Effector memory CD4-positive, alpha-beta T cell (primary cell): ENCODE results near the gene PTGDS.
A peak's percentile ranks its signal among the peaks of the same experiment; 100 is the strongest.

Source experiments
- DNase-seq, 3 donors: peaks; one replicate each; pipeline ENCODE4 v3.0.0-alpha.2; 2020
- H3K27ac ChIP-seq: 2 replicates; pipeline ENCODE4 v1.7.0; 2013; ENCODE audit warnings: mild to moderate bottlenecking, low read length, moderate library complexity; ENCODE audit not compliant: insufficient read depth, poor library complexity, severe bottlenecking
- H3K27me3 ChIP-seq: replicated peaks from 2 replicates; pipeline ENCODE4 v1.7.0; 2013; ENCODE audit warnings: mild to moderate bottlenecking, low read length; ENCODE audit not compliant: insufficient read depth, control insufficient read depth, poor library complexity, severe bottlenecking
- H3K36me3 ChIP-seq: 2 replicates; pipeline ENCODE4 v1.7.0; 2013; ENCODE audit warnings: mild to moderate bottlenecking, low read length, moderate library complexity; ENCODE audit not compliant: control insufficient read depth, insufficient read depth
- H3K4me1 ChIP-seq: 2 replicates; pipeline ENCODE4 v1.7.0; 2013; ENCODE audit warnings: low read length, mild to moderate bottlenecking; ENCODE audit not compliant: control insufficient read depth, insufficient read depth, poor library complexity, severe bottlenecking
- H3K4me3 ChIP-seq: 2 replicates; pipeline ENCODE4 v1.7.0; 2013; ENCODE audit warnings: low read length, low read depth, mild to moderate bottlenecking; ENCODE audit not compliant: insufficient read depth, poor library complexity, severe bottlenecking
- H3K9me3 ChIP-seq: 2 replicates; pipeline ENCODE4 v1.7.0; 2013; ENCODE audit warnings: mild to moderate bottlenecking, low read length, moderate library complexity; ENCODE audit not compliant: control insufficient read depth

The PTGDS gene

DNA sequence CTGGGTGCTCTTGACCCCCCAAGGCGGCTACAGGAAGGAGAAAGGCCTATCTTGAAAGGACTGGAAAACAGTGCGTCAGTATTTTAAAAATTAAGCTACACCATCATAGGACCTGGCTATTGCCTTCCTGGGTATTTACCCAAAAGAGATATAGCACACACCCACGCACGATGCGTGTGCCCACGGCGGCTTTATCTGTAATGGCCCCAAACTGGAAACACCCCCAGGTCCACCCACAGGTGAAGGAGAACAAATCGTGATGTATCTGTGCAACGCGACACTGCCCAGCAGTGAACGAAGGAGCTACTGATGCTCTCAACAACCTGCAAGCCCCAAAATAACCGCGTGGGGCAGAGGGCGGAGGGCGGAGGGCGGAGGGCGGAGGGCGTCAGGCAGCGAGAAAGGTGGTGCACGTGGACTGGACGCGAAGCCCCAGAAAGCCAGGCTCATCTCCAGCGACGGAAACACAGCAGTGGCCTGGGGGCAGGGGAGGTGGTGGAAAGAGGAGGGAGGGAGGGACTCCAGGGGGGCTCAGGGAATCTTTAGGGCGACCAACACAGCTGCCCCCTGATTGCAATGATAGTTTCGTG is 12.4 kb upstream of the PTGDS start:
- peak overlapping the region; percentile 18 for H3K27ac ChIP-seq
- no peak for DNase-seq
- no peaks in the 10 kb centered on the region for H3K9me3 ChIP-seq
- no peaks in the 10 kb centered on the region for H3K36me3 ChIP-seq
- H3K4me3 ChIP-seq: no peak overlapping the region
- H3K27me3 ChIP-seq: no peaks in the 10 kb centered on the region
- peaks cover 49% of the 10 kb centered on the region for H3K4me1 ChIP-seq

DNA sequence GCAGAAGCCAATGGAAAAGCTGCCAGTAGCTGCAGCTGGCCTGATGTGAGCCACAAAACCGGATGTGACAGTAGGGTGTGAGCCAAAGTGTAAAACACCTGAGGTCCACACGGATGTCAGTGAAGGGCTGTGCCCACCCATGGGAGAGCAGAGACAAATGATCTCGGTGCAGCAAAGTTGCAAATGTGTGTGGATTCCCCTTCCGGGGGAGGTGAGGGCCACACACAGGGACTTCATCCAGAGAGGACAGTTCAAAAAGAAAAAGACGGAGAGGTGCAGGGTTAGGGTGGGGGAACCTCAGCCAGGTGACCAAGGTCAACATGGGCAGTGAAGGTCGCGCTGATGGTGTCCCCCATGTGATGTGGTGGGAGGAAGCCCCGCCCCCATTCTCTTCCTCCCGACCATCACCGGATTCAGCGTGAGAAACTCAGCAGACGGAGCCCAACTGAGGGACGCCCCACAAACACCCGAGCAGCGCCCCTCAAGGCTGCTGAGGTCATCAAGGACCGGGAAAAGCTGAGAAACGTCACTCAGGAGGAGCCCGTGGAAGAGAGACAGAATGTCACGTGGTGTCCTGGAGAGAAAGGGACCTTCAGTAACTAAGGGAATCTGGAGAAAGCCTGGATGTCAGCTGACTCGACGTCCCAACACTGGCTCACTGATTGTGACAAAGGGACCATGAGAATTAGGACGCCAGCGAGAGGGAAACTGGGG is 11.4 kb upstream of the PTGDS start:
- no peaks in the 10 kb centered on the region for H3K9me3 ChIP-seq
- H3K27ac ChIP-seq: peak overlapping the region; percentile 50
- H3K27me3 ChIP-seq: no peaks in the 10 kb centered on the region
- H3K4me1 ChIP-seq: peaks cover 42% of the 10 kb centered on the region
- peak; percentile 20 to 63 (median 33) for DNase-seq
- no peaks in the 10 kb centered on the region for H3K36me3 ChIP-seq
- peak overlapping the region; percentile 13 for H3K4me3 ChIP-seq

DNA sequence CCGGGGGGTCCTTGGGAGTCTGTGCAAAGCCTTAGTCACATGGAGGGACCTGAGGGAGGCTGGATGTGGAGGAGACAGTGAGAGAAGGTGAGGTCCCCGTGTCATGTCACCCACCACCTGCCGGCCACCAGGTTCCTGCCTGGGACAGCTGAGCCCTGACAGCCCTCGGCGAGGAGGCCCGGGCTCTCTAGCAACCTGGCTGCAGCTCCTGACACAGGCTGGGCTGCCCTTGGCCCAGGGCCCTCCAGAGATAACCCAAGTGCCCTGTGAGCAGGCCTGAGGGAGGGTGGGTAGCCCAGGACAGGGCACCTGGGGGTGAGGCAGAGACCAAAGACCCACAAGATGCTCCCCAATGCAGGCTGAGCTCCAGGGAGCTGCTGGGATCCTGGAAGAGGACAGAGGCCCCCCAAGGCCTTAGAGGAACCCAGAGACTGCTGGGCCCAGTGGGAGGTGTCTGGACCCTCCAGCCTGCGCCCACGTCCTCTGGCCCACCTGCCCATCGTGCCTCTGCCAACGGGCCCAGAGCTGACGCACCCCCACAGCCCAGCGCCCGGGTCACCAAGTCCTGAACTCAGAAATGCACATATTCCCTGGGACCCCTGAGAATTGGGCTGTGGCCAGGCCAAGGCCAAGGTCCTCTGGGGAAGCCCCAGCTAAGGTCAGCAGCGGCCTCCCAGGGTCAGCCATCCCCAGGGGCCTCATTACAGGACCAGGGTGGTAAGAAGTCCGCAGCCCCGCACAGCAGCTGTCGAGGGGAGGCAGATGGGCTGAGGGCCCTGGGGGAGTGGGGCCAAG is 8.8 kb upstream of the PTGDS start:
- no peaks in the 10 kb centered on the region for H3K9me3 ChIP-seq
- no peak for DNase-seq
- no peak overlapping the region for H3K4me3 ChIP-seq
- no peaks in the 10 kb centered on the region for H3K27me3 ChIP-seq
- H3K4me1 ChIP-seq: peaks cover 26% of the 10 kb centered on the region
- H3K36me3 ChIP-seq: no peaks in the 10 kb centered on the region
- H3K27ac ChIP-seq: no peak overlapping the region

DNA sequence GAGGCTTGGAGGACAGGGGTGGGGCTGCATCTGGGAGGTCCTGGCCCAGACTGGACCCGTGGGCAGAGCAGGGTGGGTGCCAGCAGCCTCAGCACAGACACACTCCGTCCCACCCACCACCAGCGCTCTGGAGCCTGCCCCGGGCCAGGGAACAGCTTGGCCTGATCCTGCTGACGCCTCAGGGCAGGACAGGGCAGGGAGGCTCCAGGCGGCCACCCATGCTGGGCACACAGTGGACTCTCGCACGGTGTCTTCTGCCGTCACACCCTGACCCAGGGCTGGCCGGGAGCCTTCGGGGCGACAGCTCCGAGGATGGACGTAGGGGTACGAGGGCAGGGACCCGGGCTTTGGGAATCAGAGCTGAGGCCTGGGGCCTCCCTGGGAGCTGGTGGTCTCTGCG is 8.2 kb upstream of the PTGDS start:
- Histone ChIP-seq H3K9me3 (no peaks in the 10 kb centered on the region), H3K4me3 (no peak overlapping the region), H3K27ac (no peak overlapping the region), H3K36me3 (no peaks in the 10 kb centered on the region), H3K4me1 (peaks cover 26% of the 10 kb centered on the region), H3K27me3 (no peaks in the 10 kb centered on the region)
- no peak for DNase-seq

DNA sequence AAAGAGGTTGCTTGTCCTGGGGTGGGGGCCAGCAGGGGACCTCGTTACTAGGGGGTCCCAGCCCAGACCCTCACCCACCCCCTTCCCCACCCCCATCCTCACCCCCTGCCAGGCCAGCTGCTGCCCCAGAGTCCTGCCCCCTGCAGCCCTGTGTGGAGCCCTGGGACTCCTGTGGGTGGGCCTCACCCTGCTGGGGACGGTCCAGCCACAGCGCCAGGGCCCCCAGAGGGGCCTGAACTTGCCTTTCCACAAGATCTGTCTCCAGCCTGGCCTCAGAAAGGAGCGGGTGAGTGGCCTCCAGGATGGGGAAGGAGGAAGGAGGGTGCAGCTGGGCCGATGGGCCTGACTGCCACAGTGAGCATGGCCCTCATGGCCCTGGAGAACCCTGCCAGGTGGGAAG is 7.5 kb upstream of the PTGDS start:
- H3K27me3 ChIP-seq: no peaks in the 10 kb centered on the region
- H3K27ac ChIP-seq: no peak overlapping the region
- DNase-seq: no peak
- H3K36me3 ChIP-seq: no peaks in the 10 kb centered on the region
- no peaks in the 10 kb centered on the region for H3K9me3 ChIP-seq
- peaks cover 26% of the 10 kb centered on the region for H3K4me1 ChIP-seq
- no peak overlapping the region for H3K4me3 ChIP-seq

DNA sequence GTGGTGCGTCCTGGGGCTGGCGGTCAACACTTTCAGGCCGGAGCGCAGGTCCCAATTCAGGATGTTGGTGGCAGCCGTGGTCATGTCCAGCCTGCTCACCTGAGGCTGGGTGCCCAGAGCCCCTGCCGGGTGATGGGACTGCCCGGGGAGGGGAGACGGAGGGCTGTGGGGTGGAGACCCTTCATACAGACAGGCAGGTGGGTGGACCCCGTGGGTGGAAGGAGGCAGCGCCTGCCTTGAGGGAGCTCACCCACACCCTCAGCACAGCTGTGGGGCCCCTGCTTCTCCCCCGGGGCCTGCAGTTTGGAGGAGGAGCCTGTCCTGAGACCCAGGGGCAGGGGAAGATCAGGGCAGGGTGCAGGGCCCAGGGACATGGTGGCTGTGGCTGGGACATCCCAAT is 6.9 kb upstream of the PTGDS start:
- H3K9me3 ChIP-seq: no peaks in the 10 kb centered on the region
- H3K27ac ChIP-seq: no peak overlapping the region
- no peaks in the 10 kb centered on the region for H3K27me3 ChIP-seq

DNA sequence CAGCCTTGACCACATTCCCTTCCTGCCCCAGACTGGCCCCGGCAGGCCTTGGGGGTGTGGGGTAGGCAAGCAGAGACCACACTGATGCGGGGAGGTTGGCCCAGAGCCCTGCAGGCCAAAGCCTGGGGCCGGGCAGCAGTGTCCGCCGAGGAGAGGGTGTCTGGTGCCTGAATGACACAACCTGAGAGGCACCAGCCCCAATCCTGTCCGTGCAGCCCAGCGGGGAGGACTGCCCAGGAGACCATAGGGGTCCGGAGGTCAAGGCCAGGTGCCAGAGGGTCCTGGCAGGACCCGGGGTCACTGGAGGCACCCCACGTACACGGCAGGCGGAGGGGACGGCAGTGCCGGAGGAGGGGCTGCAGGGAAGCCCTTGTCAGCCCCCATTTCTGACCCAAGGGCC is 5.6 kb upstream of the PTGDS start:
- Histone ChIP-seq H3K9me3 (no peaks in the 10 kb centered on the region), H3K4me1 (peaks cover 31% of the 10 kb centered on the region), H3K4me3 (no peak overlapping the region)

More for the DNA sequence above, 6.9 kb upstream of the PTGDS start:
- Histone ChIP-seq H3K36me3 (no peaks in the 10 kb centered on the region), H3K4me3 (no peak overlapping the region), H3K4me1 (peaks cover 27% of the 10 kb centered on the region)
- DNase-seq: no peak

DNA sequence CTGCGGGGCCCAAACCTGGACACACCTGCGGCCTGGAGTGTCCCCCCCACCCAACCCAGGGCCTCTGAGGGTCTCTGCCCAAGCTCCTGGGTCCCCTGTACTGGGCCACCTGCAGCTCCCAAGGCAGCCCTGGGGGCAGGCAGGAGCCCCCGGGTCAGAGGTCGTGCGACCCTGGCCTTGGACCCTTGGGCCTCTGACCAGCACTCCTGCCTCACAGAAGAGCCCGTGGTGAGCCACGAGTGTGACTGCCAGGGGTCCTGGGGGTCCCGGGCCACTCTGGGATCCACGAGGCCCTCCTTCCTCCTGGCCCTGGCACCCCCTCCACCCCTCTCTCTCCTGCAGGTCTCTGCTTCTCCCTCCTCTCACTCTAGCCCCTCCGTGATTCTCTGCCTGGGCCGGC is 5.0 kb upstream of the PTGDS start:
- H3K9me3 ChIP-seq: no peaks in the 10 kb centered on the region
- H3K27ac ChIP-seq: no peak overlapping the region
- H3K4me3 ChIP-seq: no peak overlapping the region
- H3K4me1 ChIP-seq: peaks cover 34% of the 10 kb centered on the region
- DNase-seq: no peak
- no peaks in the 10 kb centered on the region for H3K27me3 ChIP-seq
- no peaks in the 10 kb centered on the region for H3K36me3 ChIP-seq

More for the DNA sequence above, 5.6 kb upstream of the PTGDS start:
- DNase-seq: no peak
- no peaks in the 10 kb centered on the region for H3K36me3 ChIP-seq
- no peaks in the 10 kb centered on the region for H3K27me3 ChIP-seq
- no peak overlapping the region for H3K27ac ChIP-seq

DNA sequence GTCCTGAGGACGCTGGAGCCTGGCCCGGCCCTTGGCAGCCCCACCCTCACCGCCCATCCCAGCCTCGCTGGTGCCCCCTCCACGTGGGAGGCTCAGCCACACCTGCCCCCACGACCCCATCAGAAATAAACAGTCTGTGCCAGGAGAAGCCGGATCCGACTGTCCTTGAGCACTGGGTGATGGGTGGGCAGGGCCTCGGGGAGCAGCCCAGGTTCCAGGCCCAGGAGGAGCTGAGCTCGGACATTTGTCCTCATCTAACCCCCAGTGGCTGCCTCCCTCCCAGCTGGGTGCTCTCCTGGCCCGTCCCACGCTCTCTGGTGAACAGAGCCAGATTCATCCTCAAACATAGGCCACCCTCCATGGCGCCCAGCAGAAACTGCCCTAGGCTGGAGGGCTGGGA is 4.6 kb upstream of the PTGDS start:
- Histone ChIP-seq H3K36me3 (no peaks in the 10 kb centered on the region), H3K27ac (no peak overlapping the region), H3K27me3 (no peaks in the 10 kb centered on the region), H3K4me1 (peaks cover 38% of the 10 kb centered on the region), H3K4me3 (no peak overlapping the region), H3K9me3 (no peaks in the 10 kb centered on the region)
- DNase-seq: no peak
